Parathyroid adenoma (tissue), 2 donors: ENCODE data around the gene GALNTL6.

Experiments
- H2AFZ ChIP-seq: fragments of 300-600 bp; sonication (generic); one replicate; pipeline ENCODE4 v1.7.0; 2017; ENCODE audit warnings: antibody characterized with exemption, mild to moderate bottlenecking
- H3K27ac ChIP-seq: fragments of 300-600 bp; sonication (generic); one replicate; pipeline ENCODE4 v1.7.0; 2017
- H3K27me3 ChIP-seq: fragments of 300-600 bp; sonication (generic); one replicate; pipeline ENCODE4 v1.7.0; 2017; ENCODE audit warnings: low read length; ENCODE audit not compliant: control insufficient read depth, insufficient read depth
- H3K36me3 ChIP-seq: fragments of 300-600 bp; sonication (generic); one replicate; pipeline ENCODE4 v1.7.0; 2017; ENCODE audit warnings: low read length; ENCODE audit not compliant: control insufficient read depth, insufficient read depth
- H3K4me1 ChIP-seq: fragments of 300-600 bp; sonication (generic); one replicate; pipeline ENCODE4 v1.7.0; 2017; ENCODE audit warnings: control low read depth
- H3K4me2 ChIP-seq: fragments of 300-600 bp; sonication (generic); one replicate; pipeline ENCODE4 v1.7.0; 2017; ENCODE audit warnings: low read length
- H3K4me3 ChIP-seq: fragments of 300-600 bp; sonication (generic); one replicate; pipeline ENCODE4 v1.7.0; 2017; ENCODE audit warnings: low read depth, low read length
- H3K79me2 ChIP-seq: fragments of 300-600 bp; sonication (generic); one replicate; pipeline ENCODE4 v1.7.0; 2017; ENCODE audit warnings: control low read depth
- H3K9ac ChIP-seq: fragments of 300-600 bp; sonication (generic); one replicate; pipeline ENCODE4 v1.7.0; 2017; ENCODE audit warnings: mild to moderate bottlenecking
- H3K9me3 ChIP-seq: fragments of 300-600 bp; sonication (generic); one replicate; pipeline ENCODE4 v1.7.0; 2017; ENCODE audit warnings: low read length; ENCODE audit not compliant: control insufficient read depth
- CTCF ChIP-seq: fragments of 300-600 bp; sonication (generic); IDR thresholded peaks from one replicate; pipeline ENCODE4 v1.7.0; 2017; ENCODE audit warnings: antibody characterized with exemption, mild to moderate bottlenecking
- donor health status: primary hyperparathyroidism.

The GALNTL6 gene

GRCh38 chr4:172992648-172993378 lies 1179.6 kb downstream of the GALNTL6 start:
- Histone ChIP-seq H3K9ac (no peak overlapping the region), H3K4me2 (no peak overlapping the region), H3K4me1 (peaks cover 3% of the 10 kb centered on the region), H3K27ac (no peak overlapping the region), H2AFZ (peak overlapping the region; percentile 50), H3K36me3 (no peaks in the 10 kb centered on the region), H3K4me3 (no peak overlapping the region), H3K9me3 (no peaks in the 10 kb centered on the region), H3K27me3 (no peaks in the 10 kb centered on the region), H3K79me2 (no peaks in the 10 kb centered on the region)
- no peak for TF ChIP-seq CTCF

GRCh38 chr4:172995161-172995560 lies 1182.0 kb downstream of the GALNTL6 start:
- H3K9me3 ChIP-seq = no peaks in the 10 kb centered on the region
- H3K4me3 ChIP-seq = no peak overlapping the region
- TF ChIP-seq CTCF = no peak
- H3K4me1 ChIP-seq = peaks cover 3% of the 10 kb centered on the region
- H3K4me2 ChIP-seq = no peak overlapping the region
- H3K36me3 ChIP-seq = no peaks in the 10 kb centered on the region
- peak overlapping the region; percentile 57 for H3K27ac ChIP-seq
- no peak overlapping the region for H3K9ac ChIP-seq
- no peaks in the 10 kb centered on the region for H3K27me3 ChIP-seq
- no peaks in the 10 kb centered on the region for H3K79me2 ChIP-seq
- H2AFZ ChIP-seq = peak overlapping the region; percentile 60

GRCh38 chr4:172995704-172996103 lies 1182.5 kb downstream of the GALNTL6 start:
- no peak overlapping the region for H3K4me2 ChIP-seq
- no peaks in the 10 kb centered on the region for H3K9me3 ChIP-seq
- H2AFZ ChIP-seq = peak overlapping the region; percentile 60
- H3K27ac ChIP-seq = peak overlapping the region; percentile 57
- no peaks in the 10 kb centered on the region for H3K36me3 ChIP-seq
- H3K4me3 ChIP-seq = no peak overlapping the region
- peaks cover 3% of the 10 kb centered on the region for H3K4me1 ChIP-seq
- no peak for TF ChIP-seq CTCF
- H3K79me2 ChIP-seq = no peaks in the 10 kb centered on the region
- H3K27me3 ChIP-seq = no peaks in the 10 kb centered on the region
- H3K9ac ChIP-seq = no peak overlapping the region

GRCh38 chr4:172996571-172997216 lies 1183.5 kb downstream of the GALNTL6 start:
- no peak overlapping the region for H3K4me3 ChIP-seq
- H3K27me3 ChIP-seq = no peaks in the 10 kb centered on the region
- H3K9me3 ChIP-seq = no peaks in the 10 kb centered on the region
- TF ChIP-seq CTCF = no peak
- no peak overlapping the region for H3K9ac ChIP-seq
- no peaks in the 10 kb centered on the region for H3K36me3 ChIP-seq
- H3K27ac ChIP-seq = no peak overlapping the region
- peaks cover 3% of the 10 kb centered on the region for H3K4me1 ChIP-seq
- H3K4me2 ChIP-seq = no peak overlapping the region
- H2AFZ ChIP-seq = no peak overlapping the region
- H3K79me2 ChIP-seq = no peaks in the 10 kb centered on the region
